VCaP (cell line): ENCODE results near the gene ZKSCAN5.
"Not testable (repeated sequence)": the region's sequence is repeated elsewhere in the genome, so short reads cannot be mapped to it uniquely, and the experiment has no call there.

ENCODE experiments used
- H3K27ac ChIP-seq: fragments of 450-650 bp; 2 replicates; pipeline ENCODE4 v1.5.1; 2017
- TF ChIP-seq, protein P1 (sequence below): fragments of 450-650 bp; conservative IDR thresholded peaks from 2 replicates; pipeline ENCODE4 v1.5.1; 2017; ENCODE audit warnings: mild to moderate bottlenecking, moderate library complexity

The ZKSCAN5 gene

DNA sequence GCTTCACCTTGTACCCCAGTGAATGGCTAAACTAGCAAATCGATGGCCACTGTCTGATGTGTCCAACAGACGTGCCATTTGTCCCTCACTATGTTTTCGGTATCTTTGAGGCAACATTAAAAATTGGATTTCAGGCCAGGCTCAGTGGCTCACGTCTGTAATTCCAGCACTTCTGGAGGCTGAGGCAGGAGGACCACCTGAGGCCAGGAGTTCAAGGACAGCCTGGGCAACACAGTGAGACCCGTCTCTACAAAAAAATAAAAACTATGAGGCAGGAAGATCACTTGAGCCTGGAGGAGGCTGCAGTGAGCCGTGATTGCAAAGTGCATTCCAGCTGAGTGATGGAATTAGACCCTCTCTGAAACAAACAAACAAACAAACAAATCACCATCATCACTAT is 39.5 kb downstream of the ZKSCAN5 start:
- TF ChIP-seq, protein P1, sequence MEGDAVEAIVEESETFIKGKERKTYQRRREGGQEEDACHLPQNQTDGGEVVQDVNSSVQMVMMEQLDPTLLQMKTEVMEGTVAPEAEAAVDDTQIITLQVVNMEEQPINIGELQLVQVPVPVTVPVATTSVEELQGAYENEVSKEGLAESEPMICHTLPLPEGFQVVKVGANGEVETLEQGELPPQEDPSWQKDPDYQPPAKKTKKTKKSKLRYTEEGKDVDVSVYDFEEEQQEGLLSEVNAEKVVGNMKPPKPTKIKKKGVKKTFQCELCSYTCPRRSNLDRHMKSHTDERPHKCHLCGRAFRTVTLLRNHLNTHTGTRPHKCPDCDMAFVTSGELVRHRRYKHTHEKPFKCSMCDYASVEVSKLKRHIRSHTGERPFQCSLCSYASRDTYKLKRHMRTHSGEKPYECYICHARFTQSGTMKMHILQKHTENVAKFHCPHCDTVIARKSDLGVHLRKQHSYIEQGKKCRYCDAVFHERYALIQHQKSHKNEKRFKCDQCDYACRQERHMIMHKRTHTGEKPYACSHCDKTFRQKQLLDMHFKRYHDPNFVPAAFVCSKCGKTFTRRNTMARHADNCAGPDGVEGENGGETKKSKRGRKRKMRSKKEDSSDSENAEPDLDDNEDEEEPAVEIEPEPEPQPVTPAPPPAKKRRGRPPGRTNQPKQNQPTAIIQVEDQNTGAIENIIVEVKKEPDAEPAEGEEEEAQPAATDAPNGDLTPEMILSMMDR: no peak
- no peak overlapping the region for H3K27ac ChIP-seq

DNA sequence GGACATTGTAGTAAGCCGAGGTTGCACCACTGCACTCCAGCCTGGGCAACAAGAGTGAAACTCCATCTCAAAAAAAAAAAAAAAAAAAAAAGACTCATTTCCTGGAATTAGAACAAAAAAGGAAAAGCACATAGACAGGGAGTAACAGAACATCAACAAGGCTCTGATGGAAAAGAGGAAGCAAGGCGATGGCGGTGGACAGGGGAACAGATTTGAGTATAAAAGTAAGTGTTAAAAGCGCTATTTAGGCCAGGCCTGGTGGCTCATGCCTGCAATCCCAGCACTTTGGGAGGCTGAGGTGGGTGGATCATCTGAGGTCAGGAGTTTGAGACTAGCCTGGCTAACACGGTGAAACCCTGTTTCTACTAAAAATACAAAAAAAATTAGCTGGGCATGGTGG is 40.8 kb downstream of the ZKSCAN5 start:
- H3K27ac ChIP-seq: not testable (repeated sequence)

DNA sequence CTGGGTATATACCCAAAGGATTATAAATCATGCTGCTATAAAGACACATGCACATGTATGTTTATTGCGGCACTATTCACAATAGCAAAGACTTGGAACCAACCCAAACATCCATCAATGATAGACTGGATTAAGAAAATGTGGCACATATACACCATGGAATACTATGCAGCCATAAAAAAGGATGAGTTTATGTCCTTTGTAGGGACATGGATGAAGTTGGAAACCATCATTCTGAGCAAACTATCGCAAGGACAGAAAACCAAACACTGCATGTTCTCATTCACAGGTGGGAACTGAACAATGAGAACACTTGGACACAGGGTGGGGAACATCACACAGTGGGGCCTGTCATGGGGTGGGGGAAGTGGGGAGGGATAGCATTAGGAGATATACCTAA is 45.1 kb downstream of the ZKSCAN5 start:
- not testable (repeated sequence) for H3K27ac ChIP-seq

DNA sequence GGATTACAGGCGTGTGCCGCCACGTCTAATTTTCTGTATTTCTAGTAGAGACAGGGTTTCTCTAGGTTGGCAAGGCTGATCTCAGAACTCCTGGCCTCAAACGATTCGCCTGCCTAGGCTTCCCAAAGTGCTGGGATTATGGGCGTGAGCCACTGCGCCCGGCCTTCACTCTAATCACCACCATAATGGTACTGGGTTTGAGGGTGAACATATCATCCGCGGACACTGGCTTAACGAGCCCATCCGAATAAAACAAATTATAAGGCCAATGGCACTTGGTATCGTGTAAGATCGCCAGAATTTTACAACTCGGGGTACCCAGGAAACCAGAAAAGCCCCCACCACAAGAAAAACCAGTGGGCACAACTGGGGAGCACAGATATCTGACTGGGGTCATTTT is 46.9 kb downstream of the ZKSCAN5 start:
- peak overlapping the region; percentile 76 for H3K27ac ChIP-seq
- TF ChIP-seq, protein P1: no peak

DNA sequence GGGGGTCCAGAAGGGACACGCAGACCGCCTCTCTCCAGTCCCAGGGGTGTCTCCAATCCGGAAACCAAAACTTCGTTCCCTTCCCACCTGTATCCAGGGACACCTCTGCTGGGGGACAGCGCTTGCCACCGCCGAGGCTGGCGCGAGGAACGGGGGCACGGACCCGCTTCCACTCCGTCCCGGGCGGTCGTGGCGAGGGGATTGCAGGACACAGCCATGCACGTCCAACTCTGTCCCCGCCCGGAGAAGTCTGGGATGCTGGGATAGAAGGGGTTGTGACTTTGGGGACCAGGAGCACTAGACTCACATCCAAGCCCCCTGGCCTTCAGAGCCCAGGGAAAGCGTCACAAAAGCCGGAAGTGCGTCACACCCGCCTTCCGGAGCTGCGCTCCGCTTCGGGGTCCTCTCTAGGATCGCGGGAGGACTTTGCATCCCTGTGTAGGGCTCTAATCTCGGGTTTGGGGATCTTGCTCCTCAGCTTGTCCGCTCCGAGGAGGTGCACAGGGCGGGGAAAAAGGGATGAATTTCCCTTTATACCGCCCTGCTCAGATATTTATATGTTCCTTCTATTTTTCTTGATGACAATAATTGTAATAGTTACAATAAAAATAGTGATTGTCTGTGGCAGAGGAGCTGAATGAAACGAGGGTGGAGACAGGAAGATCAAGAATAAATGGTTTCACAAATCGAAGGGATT is 47.5 kb downstream of the ZKSCAN5 start, which contains the start of gene FAM200A:
FAM200A (minus strand) TSS at position 348 of the 697 bp plus-strand sequence. CDS start 3,707 bp downstream, outside the sequence.
- peak within 1 kb of the TSS; percentile 76 for H3K27ac ChIP-seq
- TF ChIP-seq, protein P1: no peak

DNA sequence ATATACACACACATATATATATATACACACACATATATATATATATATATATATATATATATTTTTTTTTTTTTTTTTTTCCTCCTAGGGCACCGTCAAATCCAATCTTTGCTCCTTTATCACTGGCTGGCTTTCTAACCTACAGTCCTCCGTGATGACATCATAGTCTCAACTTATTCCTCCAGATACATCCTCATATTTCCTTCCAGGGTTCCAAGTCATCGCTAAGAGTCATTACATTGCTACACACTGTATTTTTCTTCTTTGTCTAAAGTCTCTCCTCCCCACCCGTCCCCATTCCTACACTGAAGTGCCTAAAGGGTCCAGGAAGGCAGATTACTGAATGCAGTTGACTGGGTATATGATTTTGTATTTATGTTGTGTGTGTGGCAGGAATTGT is 48.6 kb downstream of the ZKSCAN5 start:
- no peak overlapping the region for H3K27ac ChIP-seq
- TF ChIP-seq, protein P1: no peak

DNA sequence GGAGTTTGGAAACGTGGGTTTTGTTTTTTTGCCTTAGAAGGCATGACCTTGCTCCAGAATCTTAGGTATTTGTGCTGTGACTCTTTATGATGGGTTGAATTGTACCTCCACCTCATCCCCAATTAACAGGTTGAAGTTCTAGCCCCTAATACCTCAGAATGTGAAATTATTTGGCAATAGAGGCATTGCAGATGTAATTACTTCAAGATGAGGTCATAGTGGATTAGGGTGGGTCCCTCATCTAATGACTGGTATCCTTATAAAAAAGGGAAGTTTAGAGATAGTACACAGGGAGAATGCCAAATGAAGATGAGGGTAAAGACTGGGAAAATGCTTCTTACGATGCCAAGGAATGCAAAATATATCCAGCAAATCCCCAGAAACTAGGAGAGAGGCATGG is 50.5 kb downstream of the ZKSCAN5 start:
- TF ChIP-seq, protein P1: no peak
- no peak overlapping the region for H3K27ac ChIP-seq

DNA sequence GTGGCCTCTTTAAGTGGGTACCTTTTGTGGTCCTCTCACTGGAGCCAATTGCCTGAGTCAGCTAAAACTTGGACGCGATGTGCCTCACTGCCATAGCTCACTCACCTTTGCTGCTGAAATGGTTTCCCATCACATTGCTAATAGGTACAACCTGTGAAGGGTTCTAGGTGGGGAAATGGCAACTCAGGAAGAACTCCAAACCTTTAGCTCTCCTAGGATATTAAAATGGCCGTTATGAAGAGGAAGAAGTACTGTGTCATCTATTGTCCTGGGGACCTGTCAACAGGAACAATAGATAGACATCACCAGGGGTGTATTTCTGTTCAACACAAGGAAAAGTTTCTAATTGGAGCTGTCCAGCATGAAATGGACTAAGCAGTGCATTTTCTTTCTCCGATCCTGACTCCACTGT is 52.7 kb downstream of the ZKSCAN5 start:
- H3K27ac ChIP-seq: no peak overlapping the region
- TF ChIP-seq, protein P1: no peak

DNA sequence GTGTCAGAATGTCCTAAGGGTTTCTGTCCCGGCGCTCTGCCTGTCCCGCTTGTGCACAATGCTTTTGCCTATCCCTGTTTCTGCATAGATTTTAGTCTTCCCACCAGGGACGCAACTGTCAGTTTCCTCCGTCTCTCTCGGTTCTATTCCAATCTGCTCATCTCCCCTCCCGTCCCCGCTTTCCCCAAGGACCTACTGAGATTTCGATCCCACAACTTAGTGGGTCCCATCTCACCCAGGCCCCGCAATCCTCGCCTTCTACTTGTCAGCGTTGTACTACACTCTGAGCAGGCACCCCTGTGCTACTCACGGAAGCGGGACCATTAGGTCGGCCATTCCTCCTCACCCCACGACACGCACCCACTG is 53.5 kb downstream of the ZKSCAN5 start:
- TF ChIP-seq, protein P1: no peak
- no peak overlapping the region for H3K27ac ChIP-seq
